ENCODE data around the gene MOSMO.

GRCh38 chr16:22055881-22056280 is 48.0 kb downstream of the MOSMO start:
- no peak for TF ChIP-seq CTCF (IDR thresholded peaks at IDR 0.05; ENCODE audit: insufficient read depth, low read length)
- TF ChIP-seq POLR2AphosphoS5 (IDR thresholded peaks at IDR 0.05; ENCODE audit: low read depth), result no peak
- no peak for TF ChIP-seq REST (IDR thresholded peaks at IDR 0.05; ENCODE audit: insufficient replicate concordance, low read depth)
- no peak for TF ChIP-seq GABPA (IDR thresholded peaks at IDR 0.05; ENCODE audit: low read depth)
- TF ChIP-seq SPI1 (IDR thresholded peaks at IDR 0.05; ENCODE audit: borderline replicate concordance, low read depth), result no peak

Data from HL-60 (cell line).